HG03108 (cell line): ENCODE measurements around the gene KDM2A.
"Not testable (repeated sequence)": the region's sequence is repeated elsewhere in the genome, so short reads cannot be mapped to it uniquely, and the experiment has no call there.

ENCODE experiments used
- ATAC-seq: cut with Tn5 transposase; IDR thresholded peaks from one replicate; pipeline ENCODE4 v1.9.1; 2021; ENCODE audit warnings: moderate library complexity; ENCODE audit not compliant: unreplicated experiment

Gene KDM2A

GRCh38 chr11:67117672-67118180 lies 1.3 kb upstream of the KDM2A start:
- peak; percentile 4 for ATAC-seq

GRCh38 chr11:67118181-67118766 lies 789 bp upstream of the KDM2A start:
- ATAC-seq = peak; percentile 5

- ATAC-seq = no peak
These were observed 725 bp downstream of the KDM2A start for GRCh38 chr11:67119585-67120391.

DNA sequence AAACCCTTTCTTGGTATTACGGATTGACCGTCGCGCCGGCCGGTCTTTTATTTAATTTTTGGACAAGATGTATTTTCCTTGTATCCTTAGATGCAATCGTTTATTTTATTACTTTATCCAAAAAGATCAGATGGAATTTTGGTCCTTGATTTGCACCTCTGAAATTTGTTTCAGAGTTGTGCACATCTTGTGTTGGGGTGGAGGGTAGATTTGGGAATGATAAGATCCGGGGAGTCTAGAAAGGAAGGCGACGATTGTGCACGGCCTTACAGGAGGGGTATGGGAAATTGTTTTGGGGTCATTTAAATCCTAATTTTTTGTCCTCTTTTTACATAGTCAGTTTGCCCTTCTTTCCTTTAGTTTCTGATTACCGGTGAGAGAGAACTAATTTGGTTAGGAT lies 1.4 kb downstream of the KDM2A start:
- no peak for ATAC-seq

DNA sequence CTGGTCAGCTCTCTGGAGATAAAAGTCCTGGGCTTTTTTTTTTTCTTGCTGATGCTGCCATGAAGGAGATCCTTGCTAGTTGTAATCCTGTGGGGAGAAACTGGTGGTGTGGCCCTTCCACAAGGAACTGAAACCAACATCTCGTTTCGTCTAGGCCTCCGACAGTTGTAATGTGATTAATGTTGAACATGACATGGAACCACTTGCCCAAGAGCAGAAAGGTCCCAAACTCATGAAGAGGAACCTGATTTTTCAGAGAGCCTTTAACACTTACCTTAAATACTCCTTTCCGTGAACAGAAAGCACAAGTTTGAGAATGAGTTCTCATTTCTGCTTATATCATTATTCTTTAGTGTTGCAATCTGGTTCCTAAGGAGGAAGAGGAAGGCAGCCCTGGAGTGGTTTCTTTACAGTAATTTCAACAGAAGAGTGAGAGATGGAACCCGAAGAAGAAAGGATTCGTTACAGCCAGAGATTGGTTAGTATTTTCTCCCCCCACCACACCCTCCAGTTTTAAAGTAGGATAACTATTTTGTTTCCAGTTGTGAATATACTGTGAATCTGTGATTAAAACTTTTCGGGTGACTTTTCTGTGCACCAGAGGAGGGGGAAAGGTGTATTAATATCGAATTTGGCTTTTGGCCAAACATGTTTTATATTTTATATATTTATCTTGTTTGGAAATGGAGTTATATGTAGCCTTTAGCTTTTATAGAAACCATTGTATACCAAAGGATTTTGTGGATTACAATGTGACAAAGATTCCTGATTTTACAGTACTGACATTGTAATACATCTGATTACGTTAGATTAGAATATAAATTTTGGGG lies 2.0 kb downstream of the KDM2A start:
- ATAC-seq = peak; percentile 29

DNA sequence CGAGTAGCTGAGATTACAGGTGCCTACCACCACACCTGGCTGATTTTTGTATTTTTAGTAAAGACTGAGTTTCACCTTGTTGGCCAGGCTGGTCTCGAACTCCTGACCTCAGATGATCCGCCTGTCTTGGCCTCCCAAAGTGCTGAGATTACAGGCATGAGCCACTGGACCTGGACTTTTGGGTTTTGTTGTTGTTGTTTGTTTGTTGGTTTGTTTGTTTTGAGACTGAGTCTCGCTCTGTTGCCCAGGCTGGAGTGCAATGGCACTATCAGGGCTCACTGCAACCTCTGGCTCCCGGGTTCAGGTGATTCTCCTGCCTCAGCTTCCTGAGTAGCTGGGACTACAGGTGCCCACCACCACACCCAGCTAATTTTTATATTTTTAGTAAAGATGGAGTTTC lies 4.7 kb downstream of the KDM2A start:
- not testable (repeated sequence) for ATAC-seq

DNA sequence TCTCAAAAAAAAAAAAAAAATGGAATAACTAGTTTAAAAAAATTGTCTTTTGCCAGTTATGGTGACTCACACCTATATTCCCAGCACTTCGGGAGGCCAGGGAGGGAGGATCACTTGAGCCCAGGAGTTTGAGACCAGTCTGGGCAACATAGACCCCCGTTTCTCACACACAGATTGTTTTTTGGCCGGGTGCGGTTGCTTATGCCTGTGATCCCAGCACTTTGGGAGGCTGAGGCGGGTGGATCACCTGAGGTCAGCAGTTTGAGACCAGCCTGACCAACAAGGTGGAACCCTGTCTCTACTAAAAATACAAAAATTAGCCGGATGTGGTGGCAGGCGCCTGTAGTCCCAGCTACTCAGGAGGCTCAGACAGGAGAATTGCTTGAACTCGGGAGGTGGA lies 7.2 kb downstream of the KDM2A start:
- ATAC-seq = not testable (repeated sequence)

DNA sequence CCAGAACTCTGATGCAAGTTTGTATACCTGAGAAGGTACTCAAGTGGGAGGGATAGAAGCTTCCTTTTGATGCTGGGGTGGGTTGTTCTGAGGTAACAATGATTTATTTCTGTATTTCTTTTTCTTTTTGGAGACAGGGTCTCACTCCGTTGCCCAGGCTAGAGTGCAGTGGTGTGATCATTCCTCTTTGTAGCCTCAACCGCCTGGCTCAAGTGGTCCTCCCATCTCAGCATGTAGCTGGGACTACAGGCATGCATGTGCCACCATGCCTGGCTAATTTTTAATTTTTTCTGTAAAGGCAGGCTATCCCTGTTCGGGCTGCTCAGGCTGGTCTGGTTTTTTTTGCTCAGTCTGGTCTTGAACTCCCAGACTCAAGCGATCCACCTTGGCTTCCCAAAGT lies 7.9 kb downstream of the KDM2A start:
- ATAC-seq = no peak

DNA sequence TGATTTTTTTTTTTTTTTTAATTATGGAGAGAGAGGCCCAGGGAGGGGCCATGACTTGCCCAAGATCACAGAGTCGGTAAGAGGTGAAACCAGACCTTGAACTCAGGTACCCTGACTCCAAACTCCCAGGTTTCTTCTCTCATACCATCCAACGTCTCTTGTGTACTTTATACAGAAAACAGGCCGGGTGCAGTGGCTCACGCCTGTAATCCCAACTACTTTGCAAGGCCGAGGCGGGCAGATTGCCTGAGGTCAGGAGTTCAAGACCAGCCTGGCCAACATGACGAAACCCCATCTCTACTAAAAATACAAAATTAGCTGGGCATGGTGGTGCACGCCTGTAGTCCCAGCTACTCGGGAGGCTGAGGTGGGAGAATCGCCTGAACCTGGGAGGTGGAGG lies 11.8 kb downstream of the KDM2A start:
- not testable (repeated sequence) for ATAC-seq

DNA sequence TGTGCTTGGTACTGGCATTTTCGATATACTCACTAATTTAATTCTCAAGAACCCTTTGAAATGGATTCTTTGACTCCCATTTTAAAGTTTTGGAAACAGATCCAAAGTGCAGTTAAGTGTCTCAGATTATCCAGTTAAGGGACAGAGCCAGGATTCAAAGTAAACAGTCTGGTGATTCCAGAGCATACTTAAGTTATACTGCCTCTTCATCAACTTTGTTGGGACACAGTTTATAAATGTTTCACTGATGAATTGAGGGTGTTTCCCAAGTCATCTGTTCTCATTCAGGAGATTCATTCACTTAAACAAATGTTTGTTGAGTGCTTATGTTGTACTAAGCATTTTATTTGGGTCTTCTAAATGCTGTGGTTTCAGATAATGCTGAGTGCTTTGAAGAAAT lies 17.1 kb downstream of the KDM2A start:
- no peak for ATAC-seq

DNA sequence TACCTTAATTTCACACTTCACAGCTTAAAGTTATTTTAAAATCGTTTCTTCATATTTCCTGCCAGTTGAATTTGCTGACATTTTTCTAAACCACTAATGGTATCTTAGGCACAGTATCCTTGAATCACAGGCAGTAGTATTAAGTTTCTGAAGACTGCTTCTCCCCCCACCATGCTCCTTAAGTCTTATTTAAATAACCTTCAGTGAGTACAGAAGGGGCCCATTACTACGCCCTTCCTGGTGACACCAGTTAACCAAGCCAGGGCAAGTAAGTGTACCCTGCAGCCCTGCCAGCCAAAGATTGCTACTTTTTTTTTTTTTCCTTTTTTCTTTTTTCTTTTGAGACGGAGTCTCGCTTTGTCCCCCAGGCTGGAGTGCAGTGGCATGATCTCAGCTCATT lies 19.9 kb downstream of the KDM2A start:
- ATAC-seq = no peak

GRCh38 chr11:67146516-67147226 lies 27.6 kb downstream of the KDM2A start:
- no peak for ATAC-seq

GRCh38 chr11:67153971-67154370 lies 34.9 kb downstream of the KDM2A start:
- no peak for ATAC-seq

DNA sequence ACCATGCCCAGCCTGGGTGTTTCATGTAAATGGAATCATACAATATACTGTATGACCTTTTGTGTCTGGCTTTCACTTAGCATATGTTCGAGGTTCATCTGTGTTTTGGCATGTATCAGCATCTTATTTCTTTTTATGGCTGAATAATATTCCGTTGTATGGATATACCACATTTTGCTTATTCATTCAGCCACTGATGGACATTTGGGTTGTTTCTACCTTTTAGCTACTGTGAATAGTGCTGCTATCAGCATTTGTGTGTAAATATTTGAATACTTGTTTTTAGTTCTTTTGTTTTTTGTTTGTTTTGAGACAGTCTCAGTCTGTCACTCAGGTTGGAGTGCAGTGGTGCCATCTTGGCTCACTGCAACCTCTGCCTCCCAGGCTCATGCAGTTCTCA lies 35.7 kb downstream of the KDM2A start:
- ATAC-seq = no peak

DNA sequence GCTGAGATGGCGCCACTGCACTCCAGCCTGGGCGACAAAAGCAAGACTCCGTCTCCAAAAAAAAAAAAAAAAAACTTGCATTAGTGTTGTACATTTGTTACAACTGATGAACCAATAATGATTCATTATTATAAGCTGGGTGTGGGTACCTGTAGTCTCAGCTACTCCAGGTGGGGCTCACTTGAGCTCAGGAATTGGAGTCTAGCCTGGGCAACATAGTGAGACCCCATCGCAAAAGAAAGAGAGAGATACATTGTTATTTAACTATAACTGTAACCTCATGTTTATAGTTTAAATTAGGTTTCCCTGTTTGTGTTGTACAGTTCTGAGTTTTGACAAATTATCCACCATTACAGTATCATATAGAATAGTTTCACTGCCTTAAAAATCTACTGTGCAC lies 38.6 kb downstream of the KDM2A start:
- no peak for ATAC-seq

DNA sequence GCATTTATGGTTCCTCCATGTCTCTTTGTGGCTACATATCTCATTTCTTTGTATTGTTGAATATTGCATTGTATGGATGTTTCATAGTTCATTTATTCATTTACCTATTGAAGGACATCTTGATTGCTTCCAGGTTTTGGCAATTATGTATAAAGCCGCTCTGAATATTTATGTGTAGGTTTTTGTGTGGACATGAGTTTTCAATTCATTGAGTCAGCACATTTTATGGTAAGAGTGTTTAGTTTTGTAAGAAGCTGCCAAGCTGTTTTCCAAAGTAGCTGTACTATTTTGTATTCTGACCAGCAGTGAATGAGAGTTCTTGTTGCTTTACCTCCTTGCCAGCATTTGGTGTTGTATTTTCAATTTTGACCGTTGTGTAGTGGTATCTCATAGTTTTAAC lies 39.2 kb downstream of the KDM2A start:
- no peak for ATAC-seq

GRCh38 chr11:67160045-67160444 lies 41.0 kb downstream of the KDM2A start:
- no peak for ATAC-seq

DNA sequence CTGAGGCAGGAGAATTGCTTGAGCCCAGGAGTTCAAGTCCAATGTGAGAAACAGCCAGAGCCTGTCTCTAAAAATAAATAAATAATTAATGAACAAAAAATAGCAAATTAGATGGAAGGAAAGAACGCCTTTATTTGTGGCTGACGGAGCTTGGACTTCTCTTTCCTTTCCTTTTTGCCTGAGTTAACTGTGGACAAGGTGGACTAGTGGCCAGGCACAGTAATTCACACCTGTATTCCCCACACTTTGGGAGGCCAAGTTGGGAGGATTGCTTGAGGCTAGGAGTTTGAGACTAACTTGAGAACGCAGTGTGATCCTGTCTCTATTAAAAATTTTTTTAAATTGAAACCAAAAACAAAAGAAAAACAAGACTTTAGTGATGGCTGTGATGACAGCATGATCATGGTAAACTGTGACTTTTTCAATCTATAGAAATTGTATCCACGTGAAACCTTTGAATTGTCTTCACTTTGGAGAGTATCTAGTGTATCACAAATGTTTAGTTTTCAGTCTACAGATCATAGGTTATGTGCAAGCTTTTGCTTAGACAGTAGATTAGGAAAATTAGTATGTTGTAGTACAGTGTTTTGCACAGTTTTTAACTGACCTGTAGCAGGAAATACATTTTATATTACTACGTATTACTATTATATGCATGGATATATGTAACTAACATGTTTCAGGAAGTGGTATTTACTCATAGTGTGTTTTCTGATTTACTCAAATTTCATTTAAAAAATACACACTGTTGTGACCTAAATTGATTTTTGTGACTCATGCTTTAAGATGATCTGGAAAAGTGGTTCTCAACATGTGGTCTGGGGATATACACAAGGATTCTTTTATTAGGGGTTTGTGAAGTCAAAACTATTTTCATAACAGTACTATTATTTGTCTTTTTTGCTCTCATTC lies 42.1 kb downstream of the KDM2A start:
- ATAC-seq = no peak

GRCh38 chr11:67163006-67163405 lies 43.9 kb downstream of the KDM2A start:
- no peak for ATAC-seq

- ATAC-seq = no peak
These were observed 46.6 kb downstream of the KDM2A start for GRCh38 chr11:67165623-67166022.
